SKM-1 (cell line): ENCODE results near the gene DHX8.
"Not testable (repeated sequence)": the region's sequence is repeated elsewhere in the genome, so short reads cannot be mapped to it uniquely, and the experiment has no call there.

Source experiments
- DNase-seq: peaks from one replicate; lab custom pipeline; 2025; ENCODE audit not compliant: unreplicated experiment; lab: John Stamatoyannopoulos, UW

Gene DHX8

GRCh38 chr17:43461185-43461584 is 22.6 kb upstream of the DHX8 start:
- DNase-seq = no peak

GRCh38 chr17:43462569-43462968 is 21.2 kb upstream of the DHX8 start:
- DNase-seq = not testable (repeated sequence)

GRCh38 chr17:43463241-43463640 is 20.5 kb upstream of the DHX8 start:
- DNase-seq = no peak

DNA sequence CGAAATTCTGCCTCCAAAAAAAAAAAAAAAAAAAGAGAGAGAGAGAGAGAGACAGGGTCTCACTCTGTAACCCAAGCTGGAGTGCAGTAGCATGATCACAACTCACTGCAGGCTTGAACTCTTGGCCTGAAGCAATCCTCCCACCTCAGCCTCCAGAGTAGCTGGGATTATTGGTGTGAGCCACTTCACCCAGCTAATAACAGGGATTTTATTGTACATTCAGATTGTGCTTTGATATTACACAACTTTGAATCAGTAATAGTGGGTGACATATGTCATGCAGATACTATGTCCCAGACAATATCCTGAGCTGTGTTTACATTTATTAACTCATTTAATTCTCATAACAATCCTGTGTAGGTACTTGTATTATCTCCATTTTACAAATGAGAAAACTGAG is 19.7 kb upstream of the DHX8 start:
- no peak for DNase-seq

DNA sequence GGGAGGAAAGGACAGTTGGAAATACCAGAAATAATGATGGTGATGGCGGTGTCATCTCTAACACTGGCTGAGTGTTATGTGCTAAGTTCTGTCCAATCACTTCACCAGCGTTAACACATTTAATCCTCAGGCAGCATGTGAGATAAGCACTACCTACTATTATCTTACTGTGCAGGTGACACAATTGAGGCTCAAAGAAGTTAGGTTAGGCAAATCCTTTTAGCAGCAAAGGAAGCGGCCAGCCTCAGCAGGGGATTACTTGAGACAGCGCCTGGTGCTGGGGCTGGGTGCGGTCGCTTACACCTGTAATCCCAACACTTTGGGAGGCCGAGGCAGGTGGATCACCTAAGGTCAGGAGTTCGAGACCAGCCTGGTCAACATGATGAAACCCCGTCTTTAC is 18.7 kb upstream of the DHX8 start:
- no peak for DNase-seq

DNA sequence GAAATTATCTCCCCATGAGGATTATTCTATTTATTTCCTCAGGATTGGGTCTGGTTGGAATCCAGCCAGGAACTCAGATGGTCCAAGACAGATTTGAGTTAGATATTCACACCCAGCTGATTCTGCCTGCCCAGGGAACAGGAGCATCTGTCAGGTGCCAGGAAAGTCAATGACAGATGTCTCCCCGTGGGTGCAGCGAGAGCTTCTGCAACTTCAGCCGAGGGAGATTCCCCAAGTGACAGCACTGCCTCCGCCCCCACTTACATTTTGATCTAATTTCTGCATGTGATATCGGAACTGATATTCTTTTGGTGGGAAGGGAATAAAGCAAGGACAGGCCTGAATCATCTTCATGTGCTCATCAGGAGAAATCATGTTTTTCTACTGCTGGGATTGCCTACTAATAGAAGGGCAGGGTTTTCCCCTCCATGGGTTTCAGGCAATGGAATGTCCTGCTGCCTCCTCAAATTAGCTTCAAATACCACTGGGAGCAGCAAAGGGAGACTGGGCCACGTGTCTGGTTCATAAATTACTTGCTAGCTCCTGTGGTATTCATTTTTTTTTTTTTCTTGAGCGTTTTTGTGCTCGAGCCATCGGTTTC is 15.7 kb upstream of the DHX8 start:
- no peak for DNase-seq

GRCh38 chr17:43468691-43469139 is 15.1 kb upstream of the DHX8 start:
- no peak for DNase-seq

GRCh38 chr17:43469145-43469544 is 14.6 kb upstream of the DHX8 start:
- no peak for DNase-seq

- no peak for DNase-seq
These were observed 12.1 kb upstream of the DHX8 start for GRCh38 chr17:43471585-43472160.

DNA sequence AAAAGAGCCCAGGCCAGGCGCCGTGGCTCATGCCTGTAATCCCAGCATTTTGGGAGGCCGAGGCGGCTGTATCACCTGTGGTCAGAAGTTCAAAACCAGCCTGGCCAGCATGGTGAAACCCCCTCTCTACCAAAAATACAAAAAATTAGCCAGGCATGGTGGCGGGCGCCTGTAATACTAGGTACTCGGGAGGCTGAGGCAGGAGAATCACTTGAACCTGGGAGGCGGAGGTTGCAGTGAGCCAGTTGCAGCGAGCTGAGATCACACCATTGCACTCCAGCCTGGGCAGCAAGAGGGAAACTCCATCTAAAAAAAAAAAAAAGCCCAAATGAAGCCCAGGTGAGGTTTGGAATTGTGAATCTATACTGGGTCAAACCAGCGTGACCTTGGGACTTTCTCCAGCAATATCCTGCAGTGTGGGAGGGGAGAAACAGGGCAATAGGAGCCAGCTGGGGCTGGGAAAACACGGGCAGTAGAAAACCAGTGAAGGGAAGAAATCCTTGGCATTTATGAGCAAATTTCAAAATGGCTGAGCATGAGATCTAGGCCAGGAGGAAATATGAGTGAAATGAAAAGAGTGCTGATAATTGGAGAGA is 8.2 kb upstream of the DHX8 start:
- no peak for DNase-seq

- DNase-seq = not testable (repeated sequence)
These were observed 7.5 kb upstream of the DHX8 start for GRCh38 chr17:43476306-43476705.

DNA sequence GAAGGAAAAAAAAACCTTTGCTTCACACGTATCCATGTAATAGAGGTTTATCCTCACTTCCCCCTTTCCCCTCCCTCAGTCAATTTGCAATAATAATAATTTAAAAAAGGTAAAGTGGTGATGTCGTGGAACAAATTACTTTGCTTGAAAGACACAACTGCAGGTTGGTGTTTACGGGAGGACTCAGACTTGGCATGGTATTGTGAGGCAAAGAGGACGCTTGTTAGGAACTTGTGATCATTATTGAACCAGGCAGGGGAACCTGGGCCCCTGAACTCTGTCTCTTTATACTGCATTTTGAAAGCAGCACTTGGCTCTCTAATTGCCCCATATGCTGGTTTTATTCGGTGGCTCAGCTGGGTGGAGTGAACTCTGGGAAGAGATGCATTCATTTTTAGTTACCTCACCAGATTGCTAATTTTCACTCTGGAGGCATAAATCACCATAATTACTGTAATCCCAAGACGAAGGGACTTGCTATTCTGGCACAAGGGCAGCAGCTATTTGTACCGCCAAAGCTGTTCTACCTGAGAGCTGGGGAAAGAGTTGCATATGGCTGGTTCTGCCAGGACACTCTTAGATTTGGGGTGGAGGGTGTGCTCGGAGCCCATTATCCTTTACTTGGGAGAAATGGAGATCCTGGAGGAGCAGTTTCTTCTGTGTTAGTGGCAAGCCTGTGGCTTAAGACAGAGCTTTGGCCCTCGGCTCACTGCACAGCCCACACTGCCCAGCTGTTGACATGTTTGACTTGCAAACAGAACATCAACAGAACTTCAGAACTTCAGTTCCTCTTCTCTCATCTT is 5.7 kb upstream of the DHX8 start:
- no peak for DNase-seq

- no peak for DNase-seq
These were observed 3.8 kb upstream of the DHX8 start for GRCh38 chr17:43479948-43480347.

- no peak for DNase-seq
These were observed 1.4 kb upstream of the DHX8 start for GRCh38 chr17:43482103-43483012.

- no peak for DNase-seq
These were observed 6.8 kb downstream of the DHX8 start for GRCh38 chr17:43490621-43491020.

DNA sequence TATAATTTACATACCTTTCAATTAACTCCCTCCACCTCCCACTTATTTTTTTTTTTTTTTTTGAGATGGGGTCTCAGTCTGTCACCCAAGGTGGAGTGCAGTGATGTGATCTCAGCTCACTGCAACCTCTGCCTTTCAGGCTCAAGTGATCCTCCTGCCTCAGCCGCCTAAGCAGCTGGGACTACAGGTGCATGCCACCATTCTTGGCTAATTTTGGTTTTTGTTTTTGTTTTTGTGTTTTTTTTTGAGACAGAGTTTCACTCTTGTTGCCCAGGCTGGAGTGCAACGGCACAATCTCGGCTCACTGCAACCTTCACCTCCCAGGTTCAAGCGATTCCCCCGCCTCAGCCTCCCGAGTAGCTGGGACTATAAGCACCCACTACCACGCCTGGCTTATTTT is 25.7 kb downstream of the DHX8 start:
- DNase-seq = not testable (repeated sequence)

GRCh38 chr17:43511199-43511598 is 27.4 kb downstream of the DHX8 start:
- DNase-seq = not testable (repeated sequence)

- no peak for DNase-seq
These were observed 31.9 kb downstream of the DHX8 start for GRCh38 chr17:43515656-43516055.

- no peak for DNase-seq
These were observed 33.4 kb downstream of the DHX8 start for GRCh38 chr17:43517161-43517560.

GRCh38 chr17:43517615-43518386 is 34.0 kb downstream of the DHX8 start:
- DNase-seq = no peak
